SK-N-SH (cell line): ENCODE data around the gene TXNRD2.

ENCODE experiments used
- CTCF ChIP-seq: fragments of 200-600 bp; sonication (generic); IDR thresholded peaks from 2 replicates; pipeline ENCODE4 v1.6.1; 2017; ENCODE audit warnings: antibody characterized with exemption, mild to moderate bottlenecking, moderate library complexity
- GABPA ChIP-seq: IDR thresholded peaks from 2 replicates; pipeline ENCODE4 v1.4.0; 2012; ENCODE audit warnings: low read depth, mild to moderate bottlenecking
- GATA2 ChIP-seq: sonication (generic); formaldehyde crosslinking; IDR thresholded peaks from 2 replicates; pipeline ENCODE4 v1.5.0; 2020; ENCODE audit warnings: mild to moderate bottlenecking, missing genetic modification reagents
- MXI1 ChIP-seq: IDR thresholded peaks from 2 replicates; pipeline ENCODE4 v1.6.1; 2012; ENCODE audit warnings: mild to moderate bottlenecking, low read depth, low read length, improper control_type of control experiment
- SMC3 ChIP-seq: IDR thresholded peaks from 2 replicates; pipeline ENCODE4 v1.6.1; 2012; ENCODE audit warnings: low read depth, low read length, improper control_type of control experiment
- USF2 ChIP-seq: fragments of 150-350 bp; IDR thresholded peaks from 2 replicates; pipeline ENCODE4 v1.6.1; 2017; ENCODE audit warnings: antibody characterized with exemption, low read length, low read depth, borderline replicate concordance

- TF ChIP-seq SMC3, result no peak
- TF ChIP-seq CTCF, result no peak
- TF ChIP-seq GABPA, result no peak
- TF ChIP-seq MXI1, result no peak
- TF ChIP-seq GATA2 (CRISPR knock-in tag), result no peak
- TF ChIP-seq USF2, result no peak
Measured at GRCh38 chr22:19852177-19852781, 89.3 kb downstream of the TXNRD2 start.
